SH-SY5Y (cell line): Measurements from ENCODE around the gene CHRNG.

Experiments
- GATA2 ChIP-seq: IDR thresholded peaks from 2 replicates; pipeline ENCODE4 v1.6.1; 2011; ENCODE audit warnings: mild to moderate bottlenecking, low read depth, low read length
- GATA3 ChIP-seq: IDR thresholded peaks from 2 replicates; pipeline ENCODE4 v1.6.1; 2011; ENCODE audit warnings: low read depth, mild to moderate bottlenecking, low read length, moderate library complexity

CHRNG gene

DNA sequence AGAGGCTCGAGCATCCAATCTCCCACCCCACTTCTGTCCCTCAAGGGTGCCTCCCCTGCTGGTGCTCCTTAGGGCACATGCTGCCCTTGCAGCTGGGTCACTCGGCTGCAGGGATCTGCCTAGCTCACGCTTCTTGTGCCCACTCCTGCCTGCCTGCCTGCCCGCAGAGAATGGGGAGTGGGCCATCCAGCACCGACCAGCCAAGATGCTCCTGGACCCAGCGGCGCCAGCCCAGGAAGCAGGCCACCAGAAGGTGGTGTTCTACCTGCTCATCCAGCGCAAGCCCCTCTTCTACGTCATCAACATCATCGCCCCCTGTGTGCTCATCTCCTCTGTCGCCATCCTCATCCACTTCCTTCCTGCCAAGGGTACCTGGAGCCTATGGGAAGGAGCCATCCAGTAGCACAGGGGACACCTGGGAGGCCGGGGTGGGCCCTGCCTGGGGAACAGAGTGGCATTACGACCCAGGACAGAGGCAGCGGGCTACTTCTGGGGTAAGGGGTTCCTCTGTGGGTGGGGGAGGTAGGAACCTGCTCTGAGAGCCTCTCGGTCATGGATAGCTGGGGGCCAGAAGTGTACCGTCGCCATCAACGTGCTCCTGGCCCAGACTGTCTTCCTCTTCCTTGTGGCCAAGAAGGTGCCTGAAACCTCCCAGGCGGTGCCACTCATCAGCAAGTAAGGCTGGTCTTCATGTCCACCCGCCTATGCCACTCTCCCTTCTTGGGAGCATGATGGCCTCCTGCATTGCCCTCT, 3.4 kb downstream of the CHRNG start:
- TF ChIP-seq GATA2 (no peak), GATA3 (no peak)

GRCh38 chr2:232543491-232543890, 4.0 kb downstream of the CHRNG start:
- no peak for TF ChIP-seq GATA2
- no peak for TF ChIP-seq GATA3

DNA sequence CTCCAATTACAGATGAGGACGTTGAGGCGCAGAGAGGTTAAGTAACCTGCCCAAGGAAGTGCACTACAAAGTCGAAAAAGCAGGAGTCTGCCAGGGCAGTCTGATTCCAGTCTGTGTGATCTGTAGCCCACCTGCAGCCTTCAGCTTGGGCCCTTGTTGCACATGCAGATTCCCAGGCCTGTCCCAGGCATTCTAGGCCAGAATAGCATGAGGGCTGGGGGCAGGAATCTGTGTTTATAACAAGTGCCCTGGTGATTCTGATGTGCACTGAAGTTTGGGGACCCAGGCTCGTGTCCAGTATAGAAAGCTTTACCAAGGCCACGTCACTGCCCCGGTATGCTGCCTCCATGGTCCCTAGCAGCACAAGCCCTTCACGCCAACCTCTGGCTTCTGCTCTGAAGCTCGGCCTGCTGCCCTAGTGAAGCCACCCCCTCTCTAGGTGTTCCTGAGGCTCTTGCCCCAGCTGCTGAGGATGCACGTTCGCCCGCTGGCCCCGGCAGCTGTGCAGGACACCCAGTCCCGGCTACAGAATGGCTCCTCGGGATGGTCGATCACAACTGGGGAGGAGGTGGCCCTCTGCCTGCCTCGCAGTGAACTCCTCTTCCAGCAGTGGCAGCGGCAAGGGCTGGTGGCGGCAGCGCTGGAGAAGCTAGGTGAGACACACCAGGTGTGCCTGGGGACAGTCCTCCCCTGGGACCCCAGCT, 4.6 kb downstream of the CHRNG start:
- no peak for TF ChIP-seq GATA2
- TF ChIP-seq GATA3 = no peak

DNA sequence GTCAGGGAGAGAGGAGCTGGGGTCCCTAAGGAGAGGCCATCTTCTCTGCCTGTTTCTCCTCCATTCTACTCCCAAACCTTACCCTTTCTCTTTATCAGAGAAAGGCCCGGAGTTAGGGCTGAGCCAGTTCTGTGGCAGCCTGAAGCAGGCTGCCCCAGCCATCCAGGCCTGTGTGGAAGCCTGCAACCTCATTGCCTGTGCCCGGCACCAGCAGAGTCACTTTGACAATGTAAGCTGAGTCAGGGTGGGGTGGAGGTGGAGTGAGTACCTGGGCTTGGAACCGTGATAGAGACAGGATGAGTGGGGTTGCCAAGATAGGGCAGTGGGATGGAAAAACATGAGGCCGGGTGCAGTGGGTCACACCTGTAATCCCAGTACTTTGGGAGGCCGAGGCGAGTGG, 5.2 kb downstream of the CHRNG start:
- TF ChIP-seq GATA2 (no peak), GATA3 (no peak)

GRCh38 chr2:232545511-232546375, 6.3 kb downstream of the CHRNG start:
- TF ChIP-seq GATA3 (no peak), GATA2 (no peak)

GRCh38 chr2:232547991-232548390, 8.5 kb downstream of the CHRNG start:
- TF ChIP-seq GATA2 (no peak), GATA3 (no peak)

- TF ChIP-seq GATA3 = no peak
- TF ChIP-seq GATA2 = no peak
These were observed 10.3 kb downstream of the CHRNG start for GRCh38 chr2:232549655-232550353.

- TF ChIP-seq GATA2 (no peak), GATA3 (no peak)
These were observed 11.1 kb downstream of the CHRNG start, which contains the start of the genes EIF4E2 and TIGD1 for GRCh38 chr2:232550354-232551249. Gene EIF4E2 (plus strand): TSS chr2:232550689. CDS start chr2:232550725, 36 bp downstream. Gene TIGD1 (minus strand): TSS chr2:232550557. CDS start chr2:232549882, 675 bp downstream.

GRCh38 chr2:232551250-232551638, 11.8 kb downstream of the CHRNG start:
- no peak for TF ChIP-seq GATA2
- no peak for TF ChIP-seq GATA3

DNA sequence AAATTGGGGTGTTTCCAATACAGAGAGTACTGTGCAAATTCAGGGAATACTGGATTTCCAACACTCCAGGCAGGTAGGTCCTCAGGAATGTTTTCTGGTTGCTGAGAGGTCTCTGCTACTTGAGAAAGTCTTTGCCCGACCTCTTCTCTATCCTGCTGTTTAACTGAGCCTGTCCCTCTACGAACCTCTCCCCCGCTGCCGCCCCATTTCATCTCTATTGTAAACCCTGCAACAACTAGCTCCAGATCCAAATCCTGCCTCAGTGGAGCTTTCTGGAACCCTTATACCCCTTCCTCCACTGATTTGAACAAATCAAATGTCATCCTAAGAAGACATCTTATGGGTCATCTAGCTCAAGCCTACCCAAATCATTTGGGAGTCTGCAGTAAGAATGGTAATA, 12.3 kb downstream of the CHRNG start:
- TF ChIP-seq GATA2 (no peak), GATA3 (no peak)

- TF ChIP-seq GATA2 (no peak), GATA3 (no peak)
These were observed 16.9 kb downstream of the CHRNG start for GRCh38 chr2:232556426-232556825.

GRCh38 chr2:232562515-232563151, 23.1 kb downstream of the CHRNG start:
- TF ChIP-seq GATA2 = no peak

DNA sequence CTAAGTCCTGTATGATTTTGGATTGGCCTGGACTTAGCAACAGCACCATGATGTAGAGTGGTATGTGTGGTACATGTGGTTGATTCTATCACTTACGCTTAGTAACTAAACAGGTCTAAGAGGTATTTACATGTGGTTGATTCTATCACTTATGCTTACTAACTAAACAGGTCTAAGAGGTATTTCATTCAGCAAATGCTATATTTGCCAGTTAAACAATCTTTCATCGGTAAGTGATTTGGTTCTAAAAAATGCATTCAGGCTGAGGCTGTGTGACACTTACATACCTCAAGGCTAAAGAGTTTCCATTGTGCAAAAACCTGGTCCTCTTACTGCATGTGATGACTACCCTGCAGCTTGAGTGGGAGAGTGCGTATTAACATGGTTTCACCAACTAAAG, 24.1 kb downstream of the CHRNG start:
- no peak for TF ChIP-seq GATA3
- TF ChIP-seq GATA2 = no peak
